ENCODE measurements around the gene SMIM23. TPM values are rescaled to one million over a fixed set of nuclear protein-coding genes. Genes with fewer than 3 reads are reported as not detected.

Gene SMIM23
- total RNA-seq, 4 donors from 2014 or later: not detected

DNA sequence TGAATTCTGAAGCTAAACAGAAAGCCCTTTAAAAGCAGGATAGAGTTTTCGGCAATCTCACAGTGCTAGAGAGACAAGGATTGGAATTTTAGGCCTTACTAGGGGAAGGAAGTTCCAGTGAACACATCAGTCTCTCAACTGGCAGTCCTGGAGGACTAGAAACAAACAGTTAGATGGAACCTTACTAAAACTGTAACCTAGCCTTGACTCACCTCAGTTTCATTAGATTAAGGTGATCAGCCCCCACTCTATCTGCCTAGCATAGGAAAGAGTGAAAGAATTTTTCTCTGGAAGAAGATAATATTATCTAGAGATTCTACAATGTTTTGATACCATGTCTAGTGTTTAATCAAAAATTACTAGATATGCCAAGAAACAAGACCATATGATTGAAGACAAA lies 25.8 kb upstream of the SMIM23 start:
- Histone ChIP-seq H3K27ac (no peak overlapping the region), H3K9me3 (peaks cover 0 to 14% (median 0%) of the 10 kb centered on the region in 3 donors), H3K36me3 (no peaks in the 10 kb centered on the region), H3K27me3 (peaks cover 13% of the 10 kb centered on the region), H3K4me1 (no peaks in the 10 kb centered on the region), H3K4me3 (no peak overlapping the region)
- no peak for ATAC-seq
- no peak for TF ChIP-seq POLR2A (IDR thresholded peaks at IDR 0.05)
- TF ChIP-seq EP300 (IDR thresholded peaks at IDR 0.05): no peak
- TF ChIP-seq, protein P1, sequence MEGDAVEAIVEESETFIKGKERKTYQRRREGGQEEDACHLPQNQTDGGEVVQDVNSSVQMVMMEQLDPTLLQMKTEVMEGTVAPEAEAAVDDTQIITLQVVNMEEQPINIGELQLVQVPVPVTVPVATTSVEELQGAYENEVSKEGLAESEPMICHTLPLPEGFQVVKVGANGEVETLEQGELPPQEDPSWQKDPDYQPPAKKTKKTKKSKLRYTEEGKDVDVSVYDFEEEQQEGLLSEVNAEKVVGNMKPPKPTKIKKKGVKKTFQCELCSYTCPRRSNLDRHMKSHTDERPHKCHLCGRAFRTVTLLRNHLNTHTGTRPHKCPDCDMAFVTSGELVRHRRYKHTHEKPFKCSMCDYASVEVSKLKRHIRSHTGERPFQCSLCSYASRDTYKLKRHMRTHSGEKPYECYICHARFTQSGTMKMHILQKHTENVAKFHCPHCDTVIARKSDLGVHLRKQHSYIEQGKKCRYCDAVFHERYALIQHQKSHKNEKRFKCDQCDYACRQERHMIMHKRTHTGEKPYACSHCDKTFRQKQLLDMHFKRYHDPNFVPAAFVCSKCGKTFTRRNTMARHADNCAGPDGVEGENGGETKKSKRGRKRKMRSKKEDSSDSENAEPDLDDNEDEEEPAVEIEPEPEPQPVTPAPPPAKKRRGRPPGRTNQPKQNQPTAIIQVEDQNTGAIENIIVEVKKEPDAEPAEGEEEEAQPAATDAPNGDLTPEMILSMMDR (IDR thresholded peaks at IDR 0.05): no peak
- 60 to 100% methylated on average over 1 of the region's 1 CpG for WGBS, 2 donors (ENCODE audit: low coverage in 1 of 2)

GRCh38 chr5:171762021-171762608 lies 23.5 kb upstream of the SMIM23 start:
- TF ChIP-seq, protein P1 (IDR thresholded peaks at IDR 0.05): no peak
- TF ChIP-seq POLR2A (IDR thresholded peaks at IDR 0.05) (no peak), EP300 (IDR thresholded peaks at IDR 0.05) (no peak), POLR2AphosphoS5 (IDR thresholded peaks at IDR 0.05) (no peak)
- ATAC-seq: no peak
- no peaks in the 10 kb centered on the region for H3K4me1 ChIP-seq
- WGBS, 2 donors (ENCODE audit: low coverage in 1 of 2): 87 to 94% methylated on average over 7 to 9 of the region's 11 CpGs
- no peak overlapping the region for H3K4me3 ChIP-seq
- no peaks in the 10 kb centered on the region for H3K36me3 ChIP-seq
- H3K27ac ChIP-seq: no peak overlapping the region
- peaks cover 0 to 20% (median 0%) of the 10 kb centered on the region in 3 donors for H3K9me3 ChIP-seq
- H3K27me3 ChIP-seq: peaks cover 20% of the 10 kb centered on the region

DNA sequence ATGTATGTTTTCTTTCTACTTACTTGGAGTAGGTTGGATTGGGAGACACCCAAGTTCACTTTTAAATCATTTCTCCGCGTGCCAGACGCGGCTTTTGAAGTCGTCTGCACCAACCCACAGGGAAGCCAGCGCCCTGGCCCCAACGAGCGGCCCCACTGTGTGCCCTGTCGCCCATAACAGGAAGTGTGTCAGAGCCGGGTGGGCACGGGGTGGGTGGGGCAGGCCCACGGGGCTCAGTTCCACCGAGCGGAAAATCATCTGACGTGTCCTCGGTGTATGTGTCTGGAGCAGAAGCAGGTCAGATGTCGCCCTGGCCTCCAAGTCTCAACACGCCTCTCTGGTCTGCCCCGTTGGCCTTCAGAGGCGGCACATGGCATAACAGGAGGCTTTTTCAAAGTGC lies 22.7 kb upstream of the SMIM23 start:
- H3K27ac ChIP-seq: no peak overlapping the region
- H3K36me3 ChIP-seq: no peaks in the 10 kb centered on the region
- H3K9me3 ChIP-seq: peaks cover 0 to 28% (median 0%) of the 10 kb centered on the region in 3 donors
- no peak for ATAC-seq
- no peak for TF ChIP-seq POLR2AphosphoS5 (IDR thresholded peaks at IDR 0.05)
- TF ChIP-seq EP300 (IDR thresholded peaks at IDR 0.05): no peak
- TF ChIP-seq, protein P1 (IDR thresholded peaks at IDR 0.05): no peak
- no peak for TF ChIP-seq POLR2A (IDR thresholded peaks at IDR 0.05)
- no peak overlapping the region for H3K4me3 ChIP-seq
- peaks cover 20% of the 10 kb centered on the region for H3K27me3 ChIP-seq
- WGBS, 2 donors (ENCODE audit: low coverage in 1 of 2): 83 to 87% methylated on average over 3 to 12 of the region's 20 CpGs
- no peaks in the 10 kb centered on the region for H3K4me1 ChIP-seq

- WGBS, 2 donors (ENCODE audit: low coverage in 1 of 2): 89% methylated on average over 8 of the region's 8 CpGs; no CpG with 5 or more reads in 1 of the 2 donors
- Histone ChIP-seq H3K9me3 (peaks cover 0 to 30% (median 0%) of the 10 kb centered on the region in 3 donors), H3K36me3 (no peaks in the 10 kb centered on the region), H3K27ac (no peak overlapping the region), H3K4me1 (no peaks in the 10 kb centered on the region), H3K27me3 (peaks cover 20% of the 10 kb centered on the region), H3K4me3 (no peak overlapping the region)
- no peak for TF ChIP-seq POLR2A (IDR thresholded peaks at IDR 0.05)
- TF ChIP-seq EP300 (IDR thresholded peaks at IDR 0.05): no peak
- TF ChIP-seq POLR2AphosphoS5 (IDR thresholded peaks at IDR 0.05): no peak
- TF ChIP-seq, protein P1 (IDR thresholded peaks at IDR 0.05): no peak
- ATAC-seq: no peak
Measured at GRCh38 chr5:171764265-171764664, 21.4 kb upstream of the SMIM23 start.

DNA sequence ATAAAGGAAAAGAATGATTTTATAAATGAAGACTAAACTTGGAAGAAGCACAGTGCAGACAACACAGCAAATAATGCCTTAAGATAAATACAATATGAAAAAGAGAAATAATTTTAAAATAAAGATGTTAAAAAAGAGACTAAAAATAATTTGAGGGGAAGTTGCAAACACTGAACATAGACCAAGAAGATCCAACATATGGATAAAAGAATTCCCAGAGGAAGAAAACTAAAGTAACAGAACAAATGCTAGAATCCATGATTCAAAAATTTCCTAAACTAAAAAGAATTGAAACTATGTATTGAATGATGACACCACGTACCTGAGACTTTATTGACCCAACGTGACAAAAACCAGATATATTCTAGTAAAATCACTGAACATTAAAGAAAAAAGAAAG lies 18.7 kb upstream of the SMIM23 start:
- Histone ChIP-seq H3K4me3 (no peak overlapping the region), H3K36me3 (no peaks in the 10 kb centered on the region), H3K27me3 (peaks cover 28% of the 10 kb centered on the region), H3K27ac (no peak overlapping the region), H3K9me3 (peaks cover 0 to 17% (median 0%) of the 10 kb centered on the region in 3 donors), H3K4me1 (no peaks in the 10 kb centered on the region)
- 89 to 90% methylated on average over 2 of the region's 2 CpGs for WGBS, 2 donors (ENCODE audit: low coverage in 1 of 2)
- TF ChIP-seq POLR2AphosphoS5 (IDR thresholded peaks at IDR 0.05) (no peak), POLR2A (IDR thresholded peaks at IDR 0.05) (no peak), EP300 (IDR thresholded peaks at IDR 0.05) (no peak)
- TF ChIP-seq, protein P1 (IDR thresholded peaks at IDR 0.05): no peak
- ATAC-seq: no peak

All from gastroesophageal sphincter (tissue), 4 donors.